ENCODE measurements around the gene IGFN1. TPM values are rescaled to one million over a fixed set of nuclear protein-coding genes. Genes with fewer than 3 reads are reported as not detected.

The IGFN1 gene
- total and polyA plus RNA-seq, 2 of the 8 experiments (the other 6 are each of a cell fraction or from before 2014, with no cell fraction given) = not detected

GRCh38 chr1:201218409-201218808, 27.8 kb downstream of the IGFN1 start:
- no peak overlapping the region for H3K23ac ChIP-seq (ENCODE audit: insufficient read length)
- FAIRE-seq = no peak
- TF ChIP-seq BRCA1 (IDR thresholded peaks at IDR 0.05; ENCODE audit: low read depth, low read length) = no peak
- TF ChIP-seq CREB1 (IDR thresholded peaks at IDR 0.05) = no peak
- TF ChIP-seq BCL11A (IDR thresholded peaks at IDR 0.05; ENCODE audit: low read depth in 2 of 2, low read length in 2 of 2) = no peak
- TF ChIP-seq KDM1A (IDR thresholded peaks at IDR 0.05; ENCODE audit: borderline replicate concordance, low read length) = no peak
- no peak for TF ChIP-seq SP4 (IDR thresholded peaks at IDR 0.05; ENCODE audit: low read length)
- TF ChIP-seq SAP30 (IDR thresholded peaks at IDR 0.05; ENCODE audit: insufficient read depth, insufficient replicate concordance, low read length) = no peak
- TF ChIP-seq PHF8 (conservative IDR thresholded peaks at IDR 0.05; ENCODE audit: low read depth, low read length) = no peak
- TF ChIP-seq RFX5 (IDR thresholded peaks at IDR 0.05; ENCODE audit: borderline replicate concordance, low read depth, low read length) = no peak
- TF ChIP-seq TAF7 (optimal IDR thresholded peaks at IDR 0.05; ENCODE audit: borderline replicate concordance, low read depth, low read length) = no peak
- TF ChIP-seq ZNF274 (IDR thresholded peaks at IDR 0.05; ENCODE audit: borderline replicate concordance, extremely low read depth, low read length) = no peak
- no peak for TF ChIP-seq TBP (IDR thresholded peaks at IDR 0.05; ENCODE audit: low read depth, low read length)
- no peak for TF ChIP-seq SIRT6 (IDR thresholded peaks at IDR 0.05; ENCODE audit: low read length)
- TF ChIP-seq JUND (IDR thresholded peaks at IDR 0.05; ENCODE audit: low read length) = no peak

More at GRCh38 chr1:201218409-201218808, 27.8 kb downstream of the IGFN1 start:
- 91% methylated on average over 10 of the region's 10 CpGs; no CpG with 5 or more reads in 1 of the 2 experiments for WGBS, 2 experiments (ENCODE audit: extremely low coverage in 1 of 2, insufficient coverage in 1 of 2, insufficient read length in 1 of 2, insufficient replicate concordance in 2 of 2, low coverage in 1 of 2, low lambda C conversion rate in 2 of 2, missing lambda C conversion rate in 1 of 2)
- Histone ChIP-seq H2BK15ac (ENCODE audit: low read length) (no peak overlapping the region), H2BK12ac (ENCODE audit: low read depth, low read length) (no peak overlapping the region), H3K79me1 (ENCODE audit: low read depth, low read length) (no peaks in the 10 kb centered on the region), H2BK5ac (ENCODE audit: low read depth, low read length) (no peak overlapping the region), H2AFZ (ENCODE audit: low read length) (no peak overlapping the region), H3K56ac (replicated peaks; ENCODE audit: insufficient read length, low read depth, low read length) (no peak overlapping the region), H2AK5ac (ENCODE audit: low read depth, low read length) (no peak overlapping the region), H2BK120ac (replicated peaks; ENCODE audit: low read depth, low read length) (no peak overlapping the region), H3K79me2 (ENCODE audit: control insufficient read depth in 1 of 2, insufficient read depth in 2 of 2, low read length in 2 of 2) (no peaks in the 10 kb centered on the region), H4K5ac (ENCODE audit: insufficient read length, low read depth, low read length) (no peak overlapping the region), H3K4me2 (ENCODE audit: insufficient read depth in 1 of 2, low read depth in 2 of 2, low read length in 2 of 2) (no peak overlapping the region), H3K9ac (replicated peaks in 1 of 4; ENCODE audit: extremely low read depth in 1 of 4, low read depth in 3 of 4, low read length in 3 of 4) (no peak overlapping the region), H4K20me1 (replicated peaks in 1 of 2; ENCODE audit: control insufficient read depth in 1 of 2, insufficient read depth in 2 of 2, low read length in 2 of 2) (no peaks in the 10 kb centered on the region), H4K8ac (ENCODE audit: extremely low read depth, insufficient read depth, low read length) (no peak overlapping the region), H3K4ac (replicated peaks; ENCODE audit: insufficient read length, low read depth, low read length) (no peak overlapping the region), H3K36me3 (ENCODE audit: control insufficient read depth in 2 of 4, insufficient read depth in 4 of 4, low read length in 3 of 4) (no peaks in the 10 kb centered on the region), H3K4me3 (ENCODE audit: extremely low read depth in 1 of 4, insufficient read depth in 2 of 4, low read depth in 3 of 4, low read length in 4 of 4) (no peak overlapping the region), H3K9me3 (ENCODE audit: insufficient read depth in 2 of 2, low read depth in 1 of 2, low read length in 1 of 2) (no peaks in the 10 kb centered on the region), H4K91ac (replicated peaks; ENCODE audit: insufficient read length, low read length) (no peak overlapping the region), H3K27me3 (replicated peaks in 1 of 4; ENCODE audit: control insufficient read depth in 3 of 4, extremely low read depth in 1 of 4, insufficient read depth in 3 of 4, low read length in 3 of 4) (no peaks in the 10 kb centered on the region), H3K14ac (ENCODE audit: insufficient read length) (no peak overlapping the region), H3K27ac (ENCODE audit: low read depth, low read length) (no peak overlapping the region), H3K23me2 (ENCODE audit: low read depth, low read length) (no peaks in the 10 kb centered on the region), H2BK20ac (ENCODE audit: low read length) (no peak overlapping the region), H3K4me1 (replicated peaks in 1 of 4; ENCODE audit: control insufficient read depth in 3 of 4, insufficient read depth in 4 of 4, low read length in 3 of 4) (peaks cover 0 to 3% (median 0%) of the 10 kb centered on the region in 4 experiments; a peak in 1 of 7 replicates), H3K18ac (ENCODE audit: extremely low read depth, low read length) (no peak overlapping the region)
- DNase-seq (ENCODE audit: low read depth in 1 of 2, low spot score in 2 of 2) = peak in 1 of 2 experiments; percentile 19
- POLR2A ChIA-PET (ENCODE audit: partially characterized antibody) = no interaction called here
- CTCF ChIA-PET (ENCODE audit: partially characterized antibody) = interaction anchor here (1.1 to 1.4 kb wide), 2 partner anchors 64 to 143 kb away, joined by 3 read pairs; partner anchors contain the start of gene TMEM9

Measured in H1 (cell line).